ENCODE results near the gene KCNT2. TPM values are rescaled to one million over a fixed set of nuclear protein-coding genes. Genes with fewer than 3 reads are reported as not detected.
"Not testable (repeated sequence)": the region's sequence is repeated elsewhere in the genome, so short reads cannot be mapped to it uniquely, and the experiment has no call there.

Gene KCNT2
- total and polyA plus RNA-seq, 4 donors = 11.2 to 43.1 (median 23.3) TPM

GRCh38 chr1:196639291-196639690 is 31.1 kb upstream of the KCNT2 start:
- not testable (repeated sequence) for H3K27me3 ChIP-seq (ENCODE audit: control insufficient read depth, insufficient read depth, low read length); DNase-seq (ENCODE audit: low read depth in 4 of 6, low spot score in 6 of 6); H3K4me3 ChIP-seq (ENCODE audit: low read depth, low read length); H3K9me3 ChIP-seq (ENCODE audit: control insufficient read depth, insufficient read depth, low read length); H3K4me1 ChIP-seq (ENCODE audit: control insufficient read depth, insufficient read depth, low read length); H3K36me3 ChIP-seq (ENCODE audit: control insufficient read depth, insufficient read depth, low read length); H3K27ac ChIP-seq (ENCODE audit: low read depth, low read length)
- 75% methylated on average over 3 of the region's 5 CpGs for WGBS (ENCODE audit: insufficient coverage)

GRCh38 chr1:196638466-196638865 is 30.2 kb upstream of the KCNT2 start:
- DNase-seq (ENCODE audit: low read depth in 4 of 6, low spot score in 6 of 6) = peak in 2 of 6 donors; percentile 6 to 25
- no peaks in the 10 kb centered on the region for H3K9me3 ChIP-seq (ENCODE audit: control insufficient read depth, insufficient read depth, low read length)
- no peak overlapping the region for H3K27ac ChIP-seq (ENCODE audit: low read depth, low read length)
- no peaks in the 10 kb centered on the region for H3K4me1 ChIP-seq (ENCODE audit: control insufficient read depth, insufficient read depth, low read length)
- no peak overlapping the region for H3K4me3 ChIP-seq (ENCODE audit: low read depth, low read length)
- H3K36me3 ChIP-seq (ENCODE audit: control insufficient read depth, insufficient read depth, low read length) = no peaks in the 10 kb centered on the region
- whole genome bisulfite sequencing (ENCODE audit: insufficient coverage) = no CpG with 5 or more reads among the region's 2 CpGs
- no peaks in the 10 kb centered on the region for H3K27me3 ChIP-seq (ENCODE audit: control insufficient read depth, insufficient read depth, low read length)

- H3K27me3 ChIP-seq (ENCODE audit: control insufficient read depth, insufficient read depth, low read length) = no peaks in the 10 kb centered on the region
- H3K27ac ChIP-seq (ENCODE audit: low read depth, low read length) = no peak overlapping the region
- H3K36me3 ChIP-seq (ENCODE audit: control insufficient read depth, insufficient read depth, low read length) = no peaks in the 10 kb centered on the region
- 97% methylated on average over 4 of the region's 6 CpGs for WGBS (ENCODE audit: insufficient coverage)
- H3K4me3 ChIP-seq (ENCODE audit: low read depth, low read length) = no peak overlapping the region
- DNase-seq (ENCODE audit: low read depth in 4 of 6, low spot score in 6 of 6) = no peak
- H3K9me3 ChIP-seq (ENCODE audit: control insufficient read depth, insufficient read depth, low read length) = no peaks in the 10 kb centered on the region
- no peaks in the 10 kb centered on the region for H3K4me1 ChIP-seq (ENCODE audit: control insufficient read depth, insufficient read depth, low read length)
Measured at GRCh38 chr1:196637606-196638005, 29.4 kb upstream of the KCNT2 start.

GRCh38 chr1:196628838-196629237 is 20.6 kb upstream of the KCNT2 start:
- no peaks in the 10 kb centered on the region for H3K4me1 ChIP-seq (ENCODE audit: control insufficient read depth, insufficient read depth, low read length)

GRCh38 chr1:196623079-196623478 is 14.8 kb upstream of the KCNT2 start:
- Histone ChIP-seq H3K36me3 (ENCODE audit: control insufficient read depth, insufficient read depth, low read length) (no peaks in the 10 kb centered on the region), H3K4me3 (ENCODE audit: low read depth, low read length) (no peak overlapping the region), H3K9me3 (ENCODE audit: control insufficient read depth, insufficient read depth, low read length) (no peaks in the 10 kb centered on the region), H3K27me3 (ENCODE audit: control insufficient read depth, insufficient read depth, low read length) (no peaks in the 10 kb centered on the region), H3K4me1 (ENCODE audit: control insufficient read depth, insufficient read depth, low read length) (no peaks in the 10 kb centered on the region), H3K27ac (ENCODE audit: low read depth, low read length) (no peak overlapping the region)
- WGBS (ENCODE audit: insufficient coverage) = no CpG with 5 or more reads among the region's 1 CpG
- DNase-seq (ENCODE audit: low read depth in 4 of 6, low spot score in 6 of 6) = no peak

More at GRCh38 chr1:196628838-196629237, 20.6 kb upstream of the KCNT2 start:
- no peaks in the 10 kb centered on the region for H3K36me3 ChIP-seq (ENCODE audit: control insufficient read depth, insufficient read depth, low read length)
- no peak overlapping the region for H3K27ac ChIP-seq (ENCODE audit: low read depth, low read length)
- no peaks in the 10 kb centered on the region for H3K27me3 ChIP-seq (ENCODE audit: control insufficient read depth, insufficient read depth, low read length)
- DNase-seq (ENCODE audit: low read depth in 4 of 6, low spot score in 6 of 6) = no peak
- no peak overlapping the region for H3K4me3 ChIP-seq (ENCODE audit: low read depth, low read length)
- H3K9me3 ChIP-seq (ENCODE audit: control insufficient read depth, insufficient read depth, low read length) = no peaks in the 10 kb centered on the region
- 100% methylated on average over 2 of the region's 3 CpGs for whole genome bisulfite sequencing (ENCODE audit: insufficient coverage)

GRCh38 chr1:196619721-196620120 is 11.5 kb upstream of the KCNT2 start:
- Histone ChIP-seq H3K4me1 (ENCODE audit: control insufficient read depth, insufficient read depth, low read length) (no peaks in the 10 kb centered on the region), H3K36me3 (ENCODE audit: control insufficient read depth, insufficient read depth, low read length) (no peaks in the 10 kb centered on the region), H3K27ac (ENCODE audit: low read depth, low read length) (no peak overlapping the region), H3K4me3 (ENCODE audit: low read depth, low read length) (no peak overlapping the region), H3K9me3 (ENCODE audit: control insufficient read depth, insufficient read depth, low read length) (no peaks in the 10 kb centered on the region), H3K27me3 (ENCODE audit: control insufficient read depth, insufficient read depth, low read length) (no peaks in the 10 kb centered on the region)
- peak in 1 of 6 donors; percentile 53 for DNase-seq (ENCODE audit: low read depth in 4 of 6, low spot score in 6 of 6)
- no CpG with 5 or more reads among the region's 2 CpGs for WGBS (ENCODE audit: insufficient coverage)

GRCh38 chr1:196611873-196612272 is 3.6 kb upstream of the KCNT2 start:
- Histone ChIP-seq H3K4me1 (ENCODE audit: control insufficient read depth, insufficient read depth, low read length) (peaks cover 9% of the 10 kb centered on the region), H3K27ac (ENCODE audit: low read depth, low read length) (no peak overlapping the region), H3K36me3 (ENCODE audit: control insufficient read depth, insufficient read depth, low read length) (no peaks in the 10 kb centered on the region), H3K9me3 (ENCODE audit: control insufficient read depth, insufficient read depth, low read length) (no peaks in the 10 kb centered on the region), H3K27me3 (ENCODE audit: control insufficient read depth, insufficient read depth, low read length) (no peaks in the 10 kb centered on the region), H3K4me3 (ENCODE audit: low read depth, low read length) (no peak overlapping the region)
- 70% methylated on average over 1 of the region's 3 CpGs for WGBS (ENCODE audit: insufficient coverage)
- no peak for DNase-seq (ENCODE audit: low read depth in 4 of 6, low spot score in 6 of 6)

GRCh38 chr1:196609370-196609737 is 1.1 kb upstream of the KCNT2 start:
- WGBS (ENCODE audit: insufficient coverage) = 11% methylated on average over 6 of the region's 10 CpGs

GRCh38 chr1:196607981-196608380 is 259 bp downstream of the KCNT2 start:
- WGBS (ENCODE audit: insufficient coverage) = 0% methylated on average over 6 of the region's 8 CpGs

More at GRCh38 chr1:196609370-196609737, 1.1 kb upstream of the KCNT2 start:
- Histone ChIP-seq H3K4me3 (ENCODE audit: low read depth, low read length) (peak overlapping the region; percentile 88), H3K4me1 (ENCODE audit: control insufficient read depth, insufficient read depth, low read length) (peaks cover 9% of the 10 kb centered on the region), H3K27me3 (ENCODE audit: control insufficient read depth, insufficient read depth, low read length) (no peaks in the 10 kb centered on the region), H3K27ac (ENCODE audit: low read depth, low read length) (peak overlapping the region; percentile 92), H3K36me3 (ENCODE audit: control insufficient read depth, insufficient read depth, low read length) (no peaks in the 10 kb centered on the region), H3K9me3 (ENCODE audit: control insufficient read depth, insufficient read depth, low read length) (no peaks in the 10 kb centered on the region)
- no peak for DNase-seq (ENCODE audit: low read depth in 4 of 6, low spot score in 6 of 6)

GRCh38 chr1:196603651-196604050 is 4.6 kb downstream of the KCNT2 start:
- Histone ChIP-seq H3K4me3 (ENCODE audit: low read depth, low read length) (no peak overlapping the region), H3K4me1 (ENCODE audit: control insufficient read depth, insufficient read depth, low read length) (peaks cover 3% of the 10 kb centered on the region), H3K36me3 (ENCODE audit: control insufficient read depth, insufficient read depth, low read length) (no peaks in the 10 kb centered on the region), H3K27ac (ENCODE audit: low read depth, low read length) (no peak overlapping the region), H3K27me3 (ENCODE audit: control insufficient read depth, insufficient read depth, low read length) (no peaks in the 10 kb centered on the region), H3K9me3 (ENCODE audit: control insufficient read depth, insufficient read depth, low read length) (no peaks in the 10 kb centered on the region)
- no peak for DNase-seq (ENCODE audit: low read depth in 4 of 6, low spot score in 6 of 6)

More at GRCh38 chr1:196607981-196608380, 259 bp downstream of the KCNT2 start:
- Histone ChIP-seq H3K36me3 (ENCODE audit: control insufficient read depth, insufficient read depth, low read length) (no peaks in the 10 kb centered on the region), H3K27me3 (ENCODE audit: control insufficient read depth, insufficient read depth, low read length) (no peaks in the 10 kb centered on the region), H3K27ac (ENCODE audit: low read depth, low read length) (peak overlapping the region; percentile 92), H3K4me1 (ENCODE audit: control insufficient read depth, insufficient read depth, low read length) (peaks cover 9% of the 10 kb centered on the region), H3K9me3 (ENCODE audit: control insufficient read depth, insufficient read depth, low read length) (no peaks in the 10 kb centered on the region), H3K4me3 (ENCODE audit: low read depth, low read length) (peak overlapping the region; percentile 88)
- peak in 2 of 6 donors; percentile 4 to 31 for DNase-seq (ENCODE audit: low read depth in 4 of 6, low spot score in 6 of 6)

Measured in spinal cord (tissue), 10 donors.